ENCODE data around the gene MEIS2.

MEIS2 gene

GRCh38 chr15:37100109-37100965, at the start of gene MEIS2:
Gene MEIS2 (minus strand): TSS chr15:37100549. CDS start chr15:37099466, 1,083 bp downstream.
- H3K4me1 ChIP-seq (ENCODE audit: control insufficient read depth, insufficient read depth, low read length, unreplicated experiment) = peaks cover 4% of the 10 kb centered on the region
- peak within 1 kb of the TSS; percentile 92 for H3K27ac ChIP-seq (ENCODE audit: low read depth, low read length)
- H3K4me3 ChIP-seq (ENCODE audit: low read depth, low read length) = peak within 1 kb of the TSS; percentile 98
- peaks cover 44% of the 10 kb centered on the region for H3K79me2 ChIP-seq (ENCODE audit: control insufficient read depth, insufficient read depth, low read length, unreplicated experiment)
- peak within 1 kb of the TSS; percentile 96 for H2AFZ ChIP-seq (ENCODE audit: low read length, unreplicated experiment)
- no peaks in the 10 kb centered on the region for H3K27me3 ChIP-seq (ENCODE audit: insufficient read depth, low read length)
- no peaks in the 10 kb centered on the region for H3K36me3 ChIP-seq (ENCODE audit: insufficient read depth, low read length)

- Histone ChIP-seq H3K27me3 (ENCODE audit: insufficient read depth, low read length) (peaks cover 12% of the 10 kb centered on the region), H3K27ac (ENCODE audit: low read depth, low read length) (no peak overlapping the region), H3K4me3 (ENCODE audit: low read depth, low read length) (no peak overlapping the region), H3K4me1 (ENCODE audit: control insufficient read depth, insufficient read depth, low read length, unreplicated experiment) (no peaks in the 10 kb centered on the region), H3K36me3 (ENCODE audit: insufficient read depth, low read length) (no peaks in the 10 kb centered on the region), H2AFZ (ENCODE audit: low read length, unreplicated experiment) (no peak overlapping the region), H3K79me2 (ENCODE audit: control insufficient read depth, insufficient read depth, low read length, unreplicated experiment) (no peaks in the 10 kb centered on the region)
Measured at GRCh38 chr15:37149146-37149545, 48.8 kb upstream of the MEIS2 start.

DNA sequence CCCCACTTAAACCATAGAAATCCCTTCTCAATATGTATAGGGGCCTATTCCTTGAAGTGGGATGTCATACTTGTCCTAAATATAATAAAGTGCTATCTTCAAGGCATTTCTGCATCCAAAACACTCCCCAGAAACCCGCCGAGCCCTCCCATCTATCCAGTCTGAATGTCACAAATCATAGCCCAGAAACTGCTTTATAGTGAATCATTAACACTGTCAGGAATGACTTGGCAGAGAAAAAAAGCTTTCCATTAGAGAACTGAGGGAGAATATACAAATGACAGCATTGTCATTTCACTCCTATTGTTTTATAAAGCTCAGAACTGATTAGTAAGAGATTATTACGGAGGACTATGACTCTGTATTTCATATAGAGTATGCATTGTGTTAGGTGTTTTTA, 48.4 kb upstream of the MEIS2 start:
- H3K27ac ChIP-seq (ENCODE audit: low read depth, low read length) = no peak overlapping the region
- H3K36me3 ChIP-seq (ENCODE audit: insufficient read depth, low read length) = no peaks in the 10 kb centered on the region
- no peaks in the 10 kb centered on the region for H3K4me1 ChIP-seq (ENCODE audit: control insufficient read depth, insufficient read depth, low read length, unreplicated experiment)
- H3K79me2 ChIP-seq (ENCODE audit: control insufficient read depth, insufficient read depth, low read length, unreplicated experiment) = no peaks in the 10 kb centered on the region
- H2AFZ ChIP-seq (ENCODE audit: low read length, unreplicated experiment) = no peak overlapping the region
- no peak overlapping the region for H3K4me3 ChIP-seq (ENCODE audit: low read depth, low read length)
- H3K27me3 ChIP-seq (ENCODE audit: insufficient read depth, low read length) = peaks cover 12% of the 10 kb centered on the region

GRCh38 chr15:37143351-37143750, 43.0 kb upstream of the MEIS2 start:
- H3K4me3 ChIP-seq (ENCODE audit: low read depth, low read length) = no peak overlapping the region
- H3K36me3 ChIP-seq (ENCODE audit: insufficient read depth, low read length) = no peaks in the 10 kb centered on the region
- no peaks in the 10 kb centered on the region for H3K4me1 ChIP-seq (ENCODE audit: control insufficient read depth, insufficient read depth, low read length, unreplicated experiment)
- H3K27me3 ChIP-seq (ENCODE audit: insufficient read depth, low read length) = no peaks in the 10 kb centered on the region; the same call in 1 of the 2 replicates
- H3K79me2 ChIP-seq (ENCODE audit: control insufficient read depth, insufficient read depth, low read length, unreplicated experiment) = no peaks in the 10 kb centered on the region
- no peak overlapping the region for H3K27ac ChIP-seq (ENCODE audit: low read depth, low read length)
- no peak overlapping the region for H2AFZ ChIP-seq (ENCODE audit: low read length, unreplicated experiment)

- Histone ChIP-seq H3K27me3 (ENCODE audit: insufficient read depth, low read length) (no peaks in the 10 kb centered on the region; the same call in 1 of the 2 replicates), H3K4me3 (ENCODE audit: low read depth, low read length) (no peak overlapping the region), H3K36me3 (ENCODE audit: insufficient read depth, low read length) (no peaks in the 10 kb centered on the region), H3K4me1 (ENCODE audit: control insufficient read depth, insufficient read depth, low read length, unreplicated experiment) (no peaks in the 10 kb centered on the region), H3K79me2 (ENCODE audit: control insufficient read depth, insufficient read depth, low read length, unreplicated experiment) (no peaks in the 10 kb centered on the region), H2AFZ (ENCODE audit: low read length, unreplicated experiment) (no peak overlapping the region), H3K27ac (ENCODE audit: low read depth, low read length) (no peak overlapping the region)
Measured at GRCh38 chr15:37142371-37142770, 42.0 kb upstream of the MEIS2 start.

GRCh38 chr15:37140531-37141058, 40.2 kb upstream of the MEIS2 start:
- Histone ChIP-seq H3K4me1 (ENCODE audit: control insufficient read depth, insufficient read depth, low read length, unreplicated experiment) (peaks cover 13% of the 10 kb centered on the region), H3K27ac (ENCODE audit: low read depth, low read length) (no peak overlapping the region), H2AFZ (ENCODE audit: low read length, unreplicated experiment) (no peak overlapping the region), H3K4me3 (ENCODE audit: low read depth, low read length) (no peak overlapping the region), H3K36me3 (ENCODE audit: insufficient read depth, low read length) (no peaks in the 10 kb centered on the region), H3K27me3 (ENCODE audit: insufficient read depth, low read length) (no peaks in the 10 kb centered on the region; the same call in 1 of the 2 replicates), H3K79me2 (ENCODE audit: control insufficient read depth, insufficient read depth, low read length, unreplicated experiment) (no peaks in the 10 kb centered on the region)

DNA sequence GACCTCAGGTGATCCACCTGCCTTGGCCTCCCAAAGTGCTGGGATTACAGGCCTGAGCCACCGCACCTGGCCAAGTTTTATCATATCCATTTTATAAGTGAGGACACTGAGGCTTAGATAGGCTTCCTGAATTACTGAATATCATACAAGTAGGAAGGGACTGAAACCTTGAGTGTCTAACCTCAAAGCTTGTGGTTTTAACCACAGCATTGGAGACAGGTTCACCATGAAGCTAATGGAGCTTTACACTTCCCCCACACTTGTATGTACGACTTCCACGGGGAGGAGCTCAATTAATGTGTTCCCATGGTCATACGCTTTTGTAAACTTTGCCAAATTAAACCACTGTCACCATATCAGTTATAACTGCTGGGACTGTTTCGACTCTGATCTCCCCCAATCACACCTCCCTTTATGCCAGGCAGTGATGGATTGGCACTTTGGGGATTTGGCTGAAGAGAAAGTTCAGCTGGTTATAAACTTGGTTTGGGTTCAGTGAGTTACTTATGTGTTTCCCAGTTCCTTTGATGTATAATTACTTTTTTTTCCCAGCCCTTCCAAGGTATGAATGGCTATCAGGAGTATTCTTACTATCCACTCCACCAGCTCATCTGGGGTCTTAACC, 38.4 kb upstream of the MEIS2 start:
- Histone ChIP-seq H2AFZ (ENCODE audit: low read length, unreplicated experiment) (no peak overlapping the region), H3K79me2 (ENCODE audit: control insufficient read depth, insufficient read depth, low read length, unreplicated experiment) (no peaks in the 10 kb centered on the region), H3K27ac (ENCODE audit: low read depth, low read length) (no peak overlapping the region), H3K36me3 (ENCODE audit: insufficient read depth, low read length) (no peaks in the 10 kb centered on the region), H3K4me3 (ENCODE audit: low read depth, low read length) (no peak overlapping the region), H3K4me1 (ENCODE audit: control insufficient read depth, insufficient read depth, low read length, unreplicated experiment) (peaks cover 24% of the 10 kb centered on the region), H3K27me3 (ENCODE audit: insufficient read depth, low read length) (no peaks in the 10 kb centered on the region)

DNA sequence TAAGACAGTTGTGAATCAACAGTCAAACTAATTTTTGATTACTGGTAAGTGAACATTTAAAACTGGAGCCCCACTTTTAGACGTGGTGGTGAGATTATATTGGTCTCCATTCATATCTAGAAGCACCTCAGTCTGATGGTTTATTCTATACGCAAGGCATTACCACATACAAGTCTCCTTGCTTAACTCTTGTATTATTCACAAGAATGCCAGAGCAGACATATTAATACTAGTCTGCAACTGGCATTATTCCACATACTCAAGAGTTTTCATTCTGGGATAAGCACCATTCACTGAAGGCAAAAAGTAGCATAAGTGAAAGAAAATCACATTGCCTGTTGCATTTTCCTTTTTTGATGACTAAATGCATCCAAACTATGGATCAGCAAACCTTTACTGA, 36.9 kb upstream of the MEIS2 start:
- H3K27ac ChIP-seq (ENCODE audit: low read depth, low read length) = no peak overlapping the region
- H3K4me1 ChIP-seq (ENCODE audit: control insufficient read depth, insufficient read depth, low read length, unreplicated experiment) = peaks cover 25% of the 10 kb centered on the region
- H3K36me3 ChIP-seq (ENCODE audit: insufficient read depth, low read length) = no peaks in the 10 kb centered on the region
- no peaks in the 10 kb centered on the region for H3K27me3 ChIP-seq (ENCODE audit: insufficient read depth, low read length)
- no peaks in the 10 kb centered on the region for H3K79me2 ChIP-seq (ENCODE audit: control insufficient read depth, insufficient read depth, low read length, unreplicated experiment)
- H3K4me3 ChIP-seq (ENCODE audit: low read depth, low read length) = no peak overlapping the region
- H2AFZ ChIP-seq (ENCODE audit: low read length, unreplicated experiment) = no peak overlapping the region

GRCh38 chr15:37136666-37137065, 36.3 kb upstream of the MEIS2 start:
- Histone ChIP-seq H3K36me3 (ENCODE audit: insufficient read depth, low read length) (no peaks in the 10 kb centered on the region), H3K27ac (ENCODE audit: low read depth, low read length) (no peak overlapping the region), H3K79me2 (ENCODE audit: control insufficient read depth, insufficient read depth, low read length, unreplicated experiment) (no peaks in the 10 kb centered on the region), H3K4me1 (ENCODE audit: control insufficient read depth, insufficient read depth, low read length, unreplicated experiment) (peaks cover 25% of the 10 kb centered on the region), H3K4me3 (ENCODE audit: low read depth, low read length) (no peak overlapping the region), H2AFZ (ENCODE audit: low read length, unreplicated experiment) (no peak overlapping the region), H3K27me3 (ENCODE audit: insufficient read depth, low read length) (no peaks in the 10 kb centered on the region)

- H2AFZ ChIP-seq (ENCODE audit: low read length, unreplicated experiment) = peak overlapping the region; percentile 40
- no peaks in the 10 kb centered on the region for H3K79me2 ChIP-seq (ENCODE audit: control insufficient read depth, insufficient read depth, low read length, unreplicated experiment)
- H3K27ac ChIP-seq (ENCODE audit: low read depth, low read length) = no peak overlapping the region
Measured at GRCh38 chr15:37135225-37135624, 34.9 kb upstream of the MEIS2 start.

More at GRCh38 chr15:37135225-37135624, 34.9 kb upstream of the MEIS2 start:
- Histone ChIP-seq H3K27me3 (ENCODE audit: insufficient read depth, low read length) (no peaks in the 10 kb centered on the region), H3K36me3 (ENCODE audit: insufficient read depth, low read length) (no peaks in the 10 kb centered on the region), H3K4me3 (ENCODE audit: low read depth, low read length) (no peak overlapping the region), H3K4me1 (ENCODE audit: control insufficient read depth, insufficient read depth, low read length, unreplicated experiment) (peaks cover 25% of the 10 kb centered on the region)
